ENCODE results near the gene HMGB4.

Gene HMGB4

DNA sequence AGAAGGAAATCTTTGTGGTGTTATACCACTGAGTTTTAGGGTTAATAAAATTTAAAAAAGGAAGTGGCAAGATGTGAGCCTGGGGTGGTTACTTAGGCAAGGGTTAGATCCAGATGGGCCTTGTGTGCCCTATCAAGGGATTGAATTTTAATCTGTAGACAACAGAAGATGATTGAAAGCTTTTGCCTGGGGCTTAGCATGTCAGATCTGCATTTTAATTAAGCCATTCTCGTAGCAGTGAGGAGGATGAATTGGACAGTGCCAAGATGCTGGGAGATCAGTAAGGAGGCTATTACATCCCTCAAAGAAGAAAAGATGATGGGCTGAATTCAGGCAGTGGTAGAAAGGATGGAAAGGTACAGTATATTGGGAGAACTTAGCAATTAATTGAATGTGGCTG, 42.3 kb downstream of the HMGB4 start:
- Histone ChIP-seq H3K27ac (no peak overlapping the region), H3K9me3 (ENCODE audit: severe bottlenecking) (no peaks in the 10 kb centered on the region), H3K27me3 (ENCODE audit: insufficient read depth, low read depth, severe bottlenecking) (peaks cover 62% of the 10 kb centered on the region), H3K4me3 (ENCODE audit: low read depth, low read length) (no peak overlapping the region), H3K36me3 (no peaks in the 10 kb centered on the region)
- DNase-seq = no peak
- TF ChIP-seq, protein P1, sequence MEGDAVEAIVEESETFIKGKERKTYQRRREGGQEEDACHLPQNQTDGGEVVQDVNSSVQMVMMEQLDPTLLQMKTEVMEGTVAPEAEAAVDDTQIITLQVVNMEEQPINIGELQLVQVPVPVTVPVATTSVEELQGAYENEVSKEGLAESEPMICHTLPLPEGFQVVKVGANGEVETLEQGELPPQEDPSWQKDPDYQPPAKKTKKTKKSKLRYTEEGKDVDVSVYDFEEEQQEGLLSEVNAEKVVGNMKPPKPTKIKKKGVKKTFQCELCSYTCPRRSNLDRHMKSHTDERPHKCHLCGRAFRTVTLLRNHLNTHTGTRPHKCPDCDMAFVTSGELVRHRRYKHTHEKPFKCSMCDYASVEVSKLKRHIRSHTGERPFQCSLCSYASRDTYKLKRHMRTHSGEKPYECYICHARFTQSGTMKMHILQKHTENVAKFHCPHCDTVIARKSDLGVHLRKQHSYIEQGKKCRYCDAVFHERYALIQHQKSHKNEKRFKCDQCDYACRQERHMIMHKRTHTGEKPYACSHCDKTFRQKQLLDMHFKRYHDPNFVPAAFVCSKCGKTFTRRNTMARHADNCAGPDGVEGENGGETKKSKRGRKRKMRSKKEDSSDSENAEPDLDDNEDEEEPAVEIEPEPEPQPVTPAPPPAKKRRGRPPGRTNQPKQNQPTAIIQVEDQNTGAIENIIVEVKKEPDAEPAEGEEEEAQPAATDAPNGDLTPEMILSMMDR (IDR thresholded peaks at IDR 0.05; ENCODE audit: low read depth, low read length) = no peak

DNA sequence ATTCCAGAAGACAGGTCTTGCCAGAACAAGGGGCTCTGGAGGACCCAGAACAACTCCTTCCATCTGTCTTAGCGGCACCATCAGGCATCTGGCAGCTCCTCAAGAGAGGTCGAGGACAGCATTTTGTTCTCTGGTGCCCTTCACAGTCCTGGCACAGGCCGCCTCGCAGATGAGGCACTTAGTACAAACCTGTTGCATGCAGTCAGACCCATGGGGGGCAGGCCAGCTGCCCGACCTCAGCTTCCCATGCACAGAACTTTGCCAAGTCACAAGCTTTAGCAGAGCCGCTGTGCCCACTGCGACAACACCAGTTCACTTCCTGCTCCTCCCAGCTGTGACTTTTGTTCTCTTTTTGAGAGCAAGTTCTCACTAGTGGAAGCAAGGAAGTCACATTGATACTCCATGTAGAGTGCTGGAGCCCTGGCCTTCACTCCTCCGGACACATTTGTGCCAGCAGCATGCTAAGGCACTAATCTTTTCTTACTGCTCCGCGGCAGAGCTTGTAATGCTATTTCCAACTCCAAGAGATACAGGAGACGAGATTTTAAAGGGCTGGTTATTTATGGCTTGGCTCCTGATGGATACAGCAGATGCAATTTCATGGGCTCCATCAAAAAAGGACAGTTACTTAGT, 44.6 kb downstream of the HMGB4 start:
- Histone ChIP-seq H3K36me3 (no peaks in the 10 kb centered on the region), H3K27me3 (ENCODE audit: insufficient read depth, low read depth, severe bottlenecking) (peaks cover 56% of the 10 kb centered on the region), H3K9me3 (ENCODE audit: severe bottlenecking) (no peaks in the 10 kb centered on the region), H3K27ac (no peak overlapping the region), H3K4me3 (ENCODE audit: low read depth, low read length) (no peak overlapping the region)
- DNase-seq = no peak
- TF ChIP-seq, protein P1 (IDR thresholded peaks at IDR 0.05; ENCODE audit: low read depth, low read length) = no peak

Data from WERI-Rb-1 (cell line).